Stomach (tissue), 4 donors: Measurements from ENCODE around the gene LSM14A.

Source experiments
- CTCF ChIP-seq, 7 experiments: fragments of 450-650 bp in 4 of 7; fragments of 200-600 bp in 3 of 7; sonication (generic) in 3 of 7; IDR thresholded peaks; one replicate each; pipeline ENCODE4 v1.5.1; 2016 to 2019; ENCODE audit warnings: antibody characterized with exemption in 7 of 7, control low read depth in 2 of 7, mild to moderate bottlenecking in 1 of 7
- EP300 ChIP-seq: sonication (generic); formaldehyde crosslinking; IDR thresholded peaks from one replicate; pipeline ENCODE4 v1.6.1; 2017; ENCODE audit warnings: antibody characterized with exemption
- POLR2A ChIP-seq, 4 donors: fragments of 450-650 bp; IDR thresholded peaks; one replicate each; pipeline ENCODE4 v1.6.1; 2016; ENCODE audit warnings: antibody characterized with exemption in 4 of 4, control low read depth in 2 of 4, mild to moderate bottlenecking in 1 of 4, moderate library complexity in 1 of 4
- POLR2AphosphoS5 ChIP-seq, 3 donors: sonication (generic); formaldehyde crosslinking; IDR thresholded peaks; one replicate each; pipeline ENCODE4 v1.6.1; 2016; ENCODE audit warnings: antibody characterized with exemption in 3 of 3

GRCh38 chr19:34182125-34182524 is 9.8 kb downstream of the LSM14A start:
- no peak for TF ChIP-seq CTCF (IDR thresholded peaks at IDR 0.05)
- no peak for TF ChIP-seq POLR2A (IDR thresholded peaks at IDR 0.05)
- TF ChIP-seq EP300, result no peak
- no peak for TF ChIP-seq POLR2AphosphoS5 (IDR thresholded peaks at IDR 0.05)
